ENCODE results near the gene KBTBD7. TPM values are rescaled to one million over a fixed set of nuclear protein-coding genes. Genes with fewer than 3 reads are reported as not detected.
A peak's percentile ranks its signal among the peaks of the same experiment; 100 is the strongest.

The KBTBD7 gene
- total RNA-seq, 1 experiment from 2014 or later, result 5.5 TPM

GRCh38 chr13:41196011-41196410 lies 1.6 kb upstream of the KBTBD7 start:
- BruUV-seq (replicated peaks), result no TSS peak
- H3K27ac ChIP-seq (ENCODE audit: low read length), result peak overlapping the region; percentile 29; the same call in 1 of the 2 replicates
- H3K9me3 ChIP-seq (ENCODE audit: control insufficient read depth, insufficient read depth, low read depth, low read length), result no peaks in the 10 kb centered on the region
- no peaks in the 10 kb centered on the region for H3K27me3 ChIP-seq (ENCODE audit: control insufficient read depth, insufficient read depth, low read length)
- no peak overlapping the region for H3K4me3 ChIP-seq (ENCODE audit: low read depth in 2 of 2, low read length in 2 of 2)
- ATAC-seq (no peak), DNase-seq (ENCODE audit: low read depth, low spot score) (no peak)
- ChIA-PET CTCF (no interaction called here), POLR2A (no interaction called here)
- H3K36me3 ChIP-seq (ENCODE audit: control insufficient read depth, insufficient read depth, low read length), result no peaks in the 10 kb centered on the region
- in situ Hi-C loops (cut with HindIII; ENCODE audit: low pct_unique_long_range_greater_than_20kb, low sequenced_read_pairs) (no loop called here), intact Hi-C loops (cut with micrococcal nuclease; ENCODE audit: unreplicated experiment) (loop anchor here (10.0 kb wide), 1 partner anchor 121 kb away; no protein-coding TSS in a partner anchor)
- peaks cover 3% of the 10 kb centered on the region; the same call in 1 of the 2 replicates for H3K4me1 ChIP-seq (ENCODE audit: control insufficient read depth, insufficient read depth, low read length)
- TF ChIP-seq TCF7L2 (IDR thresholded peaks at IDR 0.05; ENCODE audit: low read depth, low read length) (no peak), CTCF (IDR thresholded peaks at IDR 0.05) (no peak), POLR2AphosphoS5 (IDR thresholded peaks at IDR 0.05; ENCODE audit: low read depth, low read length) (no peak), SIN3A (IDR thresholded peaks at IDR 0.05; ENCODE audit: borderline replicate concordance, insufficient read depth, low read depth, low read length) (no peak)
- TF ChIP-seq, protein P1, sequence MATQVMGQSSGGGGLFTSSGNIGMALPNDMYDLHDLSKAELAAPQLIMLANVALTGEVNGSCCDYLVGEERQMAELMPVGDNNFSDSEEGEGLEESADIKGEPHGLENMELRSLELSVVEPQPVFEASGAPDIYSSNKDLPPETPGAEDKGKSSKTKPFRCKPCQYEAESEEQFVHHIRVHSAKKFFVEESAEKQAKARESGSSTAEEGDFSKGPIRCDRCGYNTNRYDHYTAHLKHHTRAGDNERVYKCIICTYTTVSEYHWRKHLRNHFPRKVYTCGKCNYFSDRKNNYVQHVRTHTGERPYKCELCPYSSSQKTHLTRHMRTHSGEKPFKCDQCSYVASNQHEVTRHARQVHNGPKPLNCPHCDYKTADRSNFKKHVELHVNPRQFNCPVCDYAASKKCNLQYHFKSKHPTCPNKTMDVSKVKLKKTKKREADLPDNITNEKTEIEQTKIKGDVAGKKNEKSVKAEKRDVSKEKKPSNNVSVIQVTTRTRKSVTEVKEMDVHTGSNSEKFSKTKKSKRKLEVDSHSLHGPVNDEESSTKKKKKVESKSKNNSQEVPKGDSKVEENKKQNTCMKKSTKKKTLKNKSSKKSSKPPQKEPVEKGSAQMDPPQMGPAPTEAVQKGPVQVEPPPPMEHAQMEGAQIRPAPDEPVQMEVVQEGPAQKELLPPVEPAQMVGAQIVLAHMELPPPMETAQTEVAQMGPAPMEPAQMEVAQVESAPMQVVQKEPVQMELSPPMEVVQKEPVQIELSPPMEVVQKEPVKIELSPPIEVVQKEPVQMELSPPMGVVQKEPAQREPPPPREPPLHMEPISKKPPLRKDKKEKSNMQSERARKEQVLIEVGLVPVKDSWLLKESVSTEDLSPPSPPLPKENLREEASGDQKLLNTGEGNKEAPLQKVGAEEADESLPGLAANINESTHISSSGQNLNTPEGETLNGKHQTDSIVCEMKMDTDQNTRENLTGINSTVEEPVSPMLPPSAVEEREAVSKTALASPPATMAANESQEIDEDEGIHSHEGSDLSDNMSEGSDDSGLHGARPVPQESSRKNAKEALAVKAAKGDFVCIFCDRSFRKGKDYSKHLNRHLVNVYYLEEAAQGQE (IDR thresholded peaks at IDR 0.05; ENCODE audit: insufficient read depth in 1 of 2, low read depth in 2 of 2, low read length in 1 of 2), result no peak

DNA sequence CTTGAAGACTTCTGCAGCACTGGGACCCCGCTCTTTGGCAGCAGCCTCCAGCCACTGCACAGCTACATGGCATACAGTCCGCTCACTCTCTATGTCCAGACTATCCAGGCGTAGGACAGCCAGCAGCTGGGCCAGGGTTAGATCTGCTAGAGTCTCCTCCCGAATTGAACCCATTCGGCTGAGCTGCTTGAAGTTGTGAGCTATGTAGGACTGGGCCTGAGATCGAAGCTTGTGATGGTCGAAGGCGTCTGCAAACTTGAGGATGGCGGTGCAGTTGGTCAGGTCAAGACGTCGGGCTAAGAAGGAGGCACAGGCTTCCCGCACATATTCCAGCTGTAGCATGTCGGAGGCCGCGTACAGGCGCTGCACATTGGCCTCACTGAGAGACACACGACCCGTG lies 900 bp downstream of the KBTBD7 start:
- ChIA-PET POLR2A (no interaction called here), CTCF (no interaction called here)
- Histone ChIP-seq H3K9me3 (ENCODE audit: control insufficient read depth, insufficient read depth, low read depth, low read length) (no peaks in the 10 kb centered on the region), H3K27ac (ENCODE audit: low read length) (no peak overlapping the region), H3K4me1 (ENCODE audit: control insufficient read depth, insufficient read depth, low read length) (peaks cover 3% of the 10 kb centered on the region; the same call in 1 of the 2 replicates), H3K4me3 (ENCODE audit: low read depth in 2 of 2, low read length in 2 of 2) (peak overlapping the region; percentile 56 to 64), H3K27me3 (ENCODE audit: control insufficient read depth, insufficient read depth, low read length) (no peaks in the 10 kb centered on the region), H3K36me3 (ENCODE audit: control insufficient read depth, insufficient read depth, low read length) (no peaks in the 10 kb centered on the region)
- DNase-seq (ENCODE audit: low read depth, low spot score), result no peak
- intact Hi-C loops (cut with micrococcal nuclease; ENCODE audit: unreplicated experiment) (loop anchor here (10.0 kb wide), 1 partner anchor 119 kb away; no protein-coding TSS in a partner anchor), in situ Hi-C loops (cut with HindIII; ENCODE audit: low pct_unique_long_range_greater_than_20kb, low sequenced_read_pairs) (no loop called here)
- no peak for TF ChIP-seq SIN3A (IDR thresholded peaks at IDR 0.05; ENCODE audit: borderline replicate concordance, insufficient read depth, low read depth, low read length)
- no peak for TF ChIP-seq POLR2AphosphoS5 (IDR thresholded peaks at IDR 0.05; ENCODE audit: low read depth, low read length)
- TF ChIP-seq, protein P1 (IDR thresholded peaks at IDR 0.05; ENCODE audit: insufficient read depth in 1 of 2, low read depth in 2 of 2, low read length in 1 of 2), result no peak
- TF ChIP-seq TCF7L2 (IDR thresholded peaks at IDR 0.05; ENCODE audit: low read depth, low read length), result no peak
- TF ChIP-seq CTCF (IDR thresholded peaks at IDR 0.05), result no peak
- ATAC-seq, result no peak
- no TSS peak for BruUV-seq (replicated peaks)
